ENCODE results near the gene BMP7.
"Not testable (repeated sequence)": the region's sequence is repeated elsewhere in the genome, so short reads cannot be mapped to it uniquely, and the experiment has no call there.

Gene BMP7

GRCh38 chr20:57173041-57173440, 93.4 kb downstream of the BMP7 start:
- no peak for DNase-seq (ENCODE audit: low read depth, low spot score)

GRCh38 chr20:57170343-57170742, 96.1 kb downstream of the BMP7 start:
- DNase-seq (ENCODE audit: low read depth, low spot score): no peak

DNA sequence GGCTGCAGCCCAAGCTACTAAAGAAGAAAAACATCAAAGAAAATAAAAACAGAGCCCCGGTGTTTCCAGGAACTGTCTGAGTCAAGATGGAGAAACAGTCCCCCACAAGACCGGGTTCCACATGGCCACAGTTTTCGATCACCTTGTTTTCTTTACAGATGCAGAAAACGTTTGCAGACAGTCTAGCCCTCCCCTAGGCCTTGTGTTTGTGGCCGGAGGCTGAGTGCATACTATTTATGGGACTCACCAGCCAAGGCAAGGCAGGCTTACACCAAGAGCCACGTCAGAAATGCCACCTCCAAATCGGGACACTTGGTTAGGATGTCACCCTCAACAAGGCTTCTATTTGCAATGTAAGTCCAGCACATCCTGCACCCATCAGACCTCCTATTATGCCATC, 97.3 kb downstream of the BMP7 start:
- no peak for DNase-seq (ENCODE audit: low read depth, low spot score)

DNA sequence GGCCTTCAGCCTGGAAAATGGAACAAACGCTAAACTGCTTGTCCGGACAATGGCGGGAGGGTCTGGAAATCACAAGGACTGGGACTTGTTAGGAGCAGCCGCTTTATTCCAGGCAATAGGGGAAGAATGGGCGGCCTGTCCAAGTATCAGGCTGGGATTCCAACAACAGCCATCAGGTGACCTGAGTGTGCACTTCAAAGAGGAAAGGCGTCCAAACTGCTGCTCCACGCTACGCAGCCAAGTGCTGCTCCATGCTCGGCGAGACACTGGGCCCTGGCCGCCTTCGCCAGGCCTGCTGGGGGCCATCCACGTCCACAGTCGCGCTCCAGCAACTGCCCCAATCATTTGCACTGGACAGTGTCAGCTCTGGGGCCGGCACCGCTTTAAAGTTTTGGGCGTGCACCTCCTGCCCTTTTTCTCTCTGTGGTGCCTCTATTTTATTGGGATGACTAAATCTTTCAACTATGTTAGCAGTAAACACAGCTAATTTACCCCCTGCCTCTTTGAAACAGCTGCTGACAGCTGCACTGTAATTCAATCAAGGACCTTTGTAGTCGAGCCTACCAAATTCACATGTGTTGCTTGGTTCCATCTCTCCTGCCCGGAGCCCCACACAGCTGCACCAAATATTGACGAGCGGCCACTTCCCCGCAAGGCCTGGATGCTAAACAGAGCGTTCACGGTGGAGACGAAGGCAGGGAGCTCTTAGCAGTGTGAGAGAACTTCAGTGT, 98.3 kb downstream of the BMP7 start:
- DNase-seq (ENCODE audit: low read depth, low spot score): no peak

GRCh38 chr20:57167292-57167655, 99.2 kb downstream of the BMP7 start:
- DNase-seq (ENCODE audit: low read depth, low spot score): no peak

- no peak for DNase-seq (ENCODE audit: low read depth, low spot score)
Measured at GRCh38 chr20:57166568-57167291, 99.7 kb downstream of the BMP7 start.

DNA sequence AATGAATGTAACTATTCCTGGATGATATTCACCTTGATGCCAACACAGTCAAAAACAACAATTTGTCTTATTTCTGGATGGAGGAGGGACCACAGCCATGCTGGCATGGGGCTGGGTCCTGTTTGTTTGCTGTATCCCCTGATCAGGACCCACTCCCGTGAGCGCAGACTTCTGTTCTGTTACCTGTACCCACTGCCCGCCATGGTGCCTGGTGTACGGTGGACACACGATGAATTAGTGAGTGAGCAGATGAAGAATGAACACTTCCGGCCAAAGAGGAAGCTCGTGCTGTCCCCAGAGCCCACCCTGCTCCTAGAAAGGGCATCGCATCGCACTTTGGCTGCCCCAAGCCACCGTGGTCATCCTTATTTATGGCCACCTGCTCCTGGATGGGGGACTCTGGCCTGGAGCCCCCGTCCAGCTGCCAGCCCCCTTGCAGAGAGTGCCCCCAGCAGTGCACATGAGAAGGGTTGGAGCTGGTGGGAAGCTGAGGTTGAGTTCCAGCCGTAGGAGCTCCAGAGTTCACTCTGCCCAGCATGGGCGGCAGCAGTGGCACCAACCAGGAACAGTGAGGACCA, 100.9 kb downstream of the BMP7 start:
- DNase-seq (ENCODE audit: low read depth, low spot score): no peak

DNA sequence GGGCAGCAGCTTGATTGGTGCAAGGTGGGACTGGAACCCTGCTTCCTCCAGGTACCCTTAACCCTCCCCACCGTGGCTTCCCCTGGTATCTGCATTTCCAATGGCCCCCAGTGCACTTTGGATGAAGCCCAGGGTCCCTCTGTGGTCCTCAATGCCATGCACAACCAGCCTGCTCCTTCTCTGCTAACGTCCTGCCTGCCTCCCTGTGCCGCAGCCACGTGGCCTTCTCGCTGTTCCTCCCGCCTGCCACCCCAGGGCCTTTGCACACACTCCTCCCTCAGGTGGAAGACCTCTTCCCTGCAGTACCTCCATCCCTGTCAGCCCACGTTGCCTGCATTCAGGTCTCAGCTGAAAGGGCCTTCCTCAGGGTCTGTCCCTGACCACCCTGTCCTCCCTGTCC, 101.6 kb downstream of the BMP7 start:
- no peak for DNase-seq (ENCODE audit: low read depth, low spot score)

DNA sequence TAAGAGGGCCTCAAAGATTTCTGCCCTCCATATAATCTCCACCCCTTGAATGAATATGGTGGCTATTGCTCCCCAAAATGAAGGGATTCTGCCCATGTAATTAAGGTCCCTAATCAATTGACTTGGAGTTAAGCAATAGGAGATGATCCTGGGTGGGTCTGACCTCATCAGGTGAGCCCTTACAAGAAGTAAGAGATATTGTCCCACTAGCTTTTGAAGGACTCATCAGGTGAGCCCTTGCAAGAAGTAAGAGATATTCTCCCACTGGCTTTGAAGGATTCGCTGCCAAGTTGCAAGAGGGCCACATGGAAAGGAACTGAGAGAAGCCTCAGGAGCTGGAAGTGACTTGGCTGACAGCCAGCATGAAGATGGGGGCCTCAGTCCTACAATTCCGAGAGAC, 103.4 kb downstream of the BMP7 start:
- DNase-seq (ENCODE audit: low read depth, low spot score): no peak

- no peak for DNase-seq (ENCODE audit: low read depth, low spot score)
Measured at GRCh38 chr20:57162362-57162652, 104.1 kb downstream of the BMP7 start.

DNA sequence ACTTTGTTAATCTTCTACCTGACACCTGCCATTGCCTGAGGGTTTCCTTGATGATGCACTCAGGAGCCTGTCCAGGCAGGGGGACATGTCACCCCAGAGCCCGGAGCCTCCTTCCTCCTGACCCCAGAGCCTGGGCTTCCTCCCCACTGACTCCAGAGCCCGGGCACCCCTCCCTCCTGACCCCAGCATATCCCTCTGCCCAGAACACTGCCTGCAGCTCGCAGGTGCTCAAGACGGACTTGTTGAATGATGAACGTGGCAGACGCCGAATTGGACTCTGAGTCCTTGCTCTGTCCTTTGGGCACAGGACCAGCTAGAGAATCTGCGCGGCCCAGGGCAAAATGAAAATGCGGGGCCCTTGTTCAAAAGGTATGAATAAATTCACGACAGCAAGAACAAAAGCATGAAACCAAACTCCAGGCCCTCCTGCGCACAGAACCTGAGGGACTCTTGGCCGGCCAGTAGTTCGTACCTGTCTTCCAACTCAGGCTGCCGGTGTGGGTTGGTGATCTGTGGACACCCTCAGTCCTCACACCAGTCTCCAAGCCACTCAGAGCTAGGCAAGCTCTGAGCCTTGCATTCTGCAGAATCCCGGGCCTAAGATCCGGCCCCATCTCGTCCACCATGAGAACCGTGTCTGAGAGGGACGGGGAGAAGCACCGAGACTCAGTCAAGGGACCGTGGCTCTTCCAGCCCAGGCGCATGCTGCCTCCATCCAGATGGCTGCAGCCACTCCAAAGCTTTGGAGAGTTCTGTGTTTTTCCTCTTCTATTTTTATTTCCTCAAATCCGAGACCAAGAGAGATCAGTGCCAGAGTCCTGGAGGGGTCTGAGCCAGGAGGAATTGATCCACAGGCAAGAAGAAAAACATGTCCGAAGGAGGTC, 104.7 kb downstream of the BMP7 start:
- no peak for DNase-seq (ENCODE audit: low read depth, low spot score)

- DNase-seq (ENCODE audit: low read depth, low spot score): no peak
Measured at GRCh38 chr20:57160985-57161384, 105.5 kb downstream of the BMP7 start.

DNA sequence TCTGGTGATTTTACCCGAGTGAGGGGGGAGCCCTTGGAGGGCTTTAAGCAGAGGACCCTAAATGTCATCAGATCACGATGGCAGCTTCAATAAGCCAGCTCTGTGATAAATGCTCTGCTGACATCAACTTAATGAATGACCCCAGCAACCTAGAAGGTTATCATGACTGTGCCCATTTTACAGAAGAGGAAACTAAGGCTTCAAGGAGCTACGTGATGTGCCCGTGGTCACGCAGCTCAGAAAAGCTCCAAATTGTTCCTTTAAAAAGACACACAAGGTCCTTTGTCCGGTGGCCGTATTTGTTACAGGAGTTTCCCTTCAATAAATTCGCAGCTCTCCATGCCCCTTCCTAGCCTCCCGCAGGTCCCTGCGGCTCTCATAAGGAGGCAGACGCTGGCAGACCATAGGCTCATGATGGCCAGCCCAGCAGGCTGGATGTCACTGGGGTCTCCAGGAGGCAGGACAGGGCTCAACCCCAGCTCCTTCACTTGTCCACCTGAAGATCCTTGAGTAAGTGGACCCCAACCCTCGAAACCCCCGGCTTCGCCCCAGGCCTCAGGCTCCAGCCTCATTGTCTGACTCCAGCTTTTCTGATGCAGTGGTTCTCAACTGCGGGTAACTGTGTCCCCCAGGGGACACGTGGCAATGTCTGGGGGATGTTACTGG, 106.4 kb downstream of the BMP7 start:
- no peak for DNase-seq (ENCODE audit: low read depth, low spot score)

GRCh38 chr20:57159193-57159851, 107.1 kb downstream of the BMP7 start:
- DNase-seq (ENCODE audit: low read depth, low spot score): no peak

DNA sequence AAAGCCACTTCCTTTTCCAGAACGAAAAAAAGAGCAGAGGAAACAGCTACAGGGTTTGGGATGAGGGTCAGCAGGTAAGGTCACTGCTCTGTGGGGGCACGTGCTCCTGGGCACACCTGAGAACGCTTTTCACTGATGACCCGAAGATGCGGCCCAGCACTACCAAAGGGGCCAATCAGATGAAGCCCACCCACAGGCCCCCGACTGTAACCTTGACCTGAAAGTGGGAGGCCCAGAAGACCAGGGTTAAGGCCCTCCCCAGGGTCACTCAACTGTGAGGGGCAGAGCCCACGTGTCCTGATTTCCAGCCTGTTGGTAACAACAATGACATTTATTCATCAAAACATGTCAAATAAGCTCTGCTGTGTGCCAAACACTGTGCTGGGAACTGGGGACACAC, 108.0 kb downstream of the BMP7 start:
- no peak for DNase-seq (ENCODE audit: low read depth, low spot score)

GRCh38 chr20:57157787-57158186, 108.7 kb downstream of the BMP7 start:
- not testable (repeated sequence) for DNase-seq (ENCODE audit: low read depth, low spot score)

DNA sequence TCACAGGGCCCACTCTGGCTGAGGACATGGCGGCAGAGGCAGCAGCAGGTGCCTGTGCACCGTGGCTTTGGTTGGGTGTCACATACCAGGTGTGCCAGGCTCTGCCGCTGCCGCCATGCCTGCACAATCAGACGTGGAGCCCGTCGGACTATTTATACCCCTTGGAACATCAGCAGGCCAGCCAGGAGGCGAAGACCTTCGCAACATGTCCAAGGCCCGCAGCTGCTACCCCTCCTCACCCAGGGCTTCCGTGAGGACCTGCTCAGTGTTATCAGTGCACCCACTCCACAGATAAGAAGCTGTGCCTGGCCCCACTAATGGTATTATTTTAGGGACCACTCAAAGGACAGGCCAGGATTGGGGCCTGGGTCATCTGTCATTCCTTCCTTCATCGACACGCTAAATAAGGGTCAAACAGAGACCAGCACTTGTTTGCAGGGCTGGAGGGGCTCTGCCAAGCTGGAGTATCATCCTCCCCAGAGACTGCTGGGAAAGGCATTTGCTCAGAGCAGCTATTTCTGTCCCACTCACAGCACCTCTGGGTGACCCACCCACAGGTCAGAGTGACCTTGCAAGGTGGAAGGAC, 109.2 kb downstream of the BMP7 start:
- DNase-seq (ENCODE audit: low read depth, low spot score): no peak

DNA sequence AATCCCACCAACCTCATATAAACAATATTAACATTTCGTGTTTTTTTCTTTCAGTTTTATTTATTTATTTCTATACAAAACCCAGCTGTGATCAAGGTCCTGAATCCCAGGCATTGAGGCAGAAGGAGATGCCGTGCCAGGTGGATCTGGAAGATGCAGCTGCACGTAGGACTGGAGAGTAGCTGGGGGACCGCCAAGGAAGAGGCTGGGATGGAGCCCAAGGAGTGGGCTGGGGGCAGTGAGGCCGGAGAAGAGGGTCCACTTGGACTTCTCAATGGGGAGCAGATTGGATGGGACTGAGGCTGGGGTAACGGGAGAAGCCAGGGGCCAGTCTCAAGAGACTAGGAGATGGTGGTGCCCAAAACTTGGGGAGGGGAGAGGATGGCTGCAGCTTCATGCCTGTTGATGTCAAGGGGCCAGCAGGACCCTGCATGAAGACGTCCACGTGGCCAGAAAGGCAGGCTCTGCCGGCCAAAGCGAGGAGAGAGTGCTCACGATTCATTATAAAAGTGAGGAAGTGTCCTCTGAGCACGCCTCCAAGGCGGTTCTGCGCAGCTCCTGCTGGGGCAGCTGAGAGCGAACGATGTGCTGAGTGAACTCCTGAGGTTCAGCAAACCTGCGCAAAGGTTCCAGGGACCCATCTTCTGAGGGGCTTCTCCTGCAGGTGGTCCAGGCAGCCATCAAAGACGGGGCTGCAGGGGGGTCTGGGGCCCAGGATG, 110.3 kb downstream of the BMP7 start:
- DNase-seq (ENCODE audit: low read depth, low spot score): no peak

DNA sequence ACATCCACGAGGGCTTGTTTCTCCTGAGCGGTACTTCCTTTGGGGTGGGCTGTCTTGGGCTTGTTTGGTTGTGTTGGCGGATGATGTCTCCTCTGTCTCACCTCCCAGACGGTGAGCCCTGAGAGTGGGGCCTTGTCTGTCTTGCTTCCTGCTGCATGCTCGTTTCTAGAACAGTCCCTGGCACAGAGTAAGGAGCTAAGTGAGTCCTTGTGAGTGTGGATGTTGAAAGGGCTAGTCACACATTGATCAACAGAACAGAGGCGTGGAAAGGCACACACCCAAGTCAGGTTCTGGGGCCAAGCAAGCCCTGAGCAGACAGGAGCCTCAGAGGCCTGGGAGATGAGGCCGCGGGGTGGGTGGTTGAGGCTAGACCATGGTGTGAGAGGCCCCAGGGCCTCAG, 111.0 kb downstream of the BMP7 start:
- DNase-seq (ENCODE audit: low read depth, low spot score): no peak

DNA sequence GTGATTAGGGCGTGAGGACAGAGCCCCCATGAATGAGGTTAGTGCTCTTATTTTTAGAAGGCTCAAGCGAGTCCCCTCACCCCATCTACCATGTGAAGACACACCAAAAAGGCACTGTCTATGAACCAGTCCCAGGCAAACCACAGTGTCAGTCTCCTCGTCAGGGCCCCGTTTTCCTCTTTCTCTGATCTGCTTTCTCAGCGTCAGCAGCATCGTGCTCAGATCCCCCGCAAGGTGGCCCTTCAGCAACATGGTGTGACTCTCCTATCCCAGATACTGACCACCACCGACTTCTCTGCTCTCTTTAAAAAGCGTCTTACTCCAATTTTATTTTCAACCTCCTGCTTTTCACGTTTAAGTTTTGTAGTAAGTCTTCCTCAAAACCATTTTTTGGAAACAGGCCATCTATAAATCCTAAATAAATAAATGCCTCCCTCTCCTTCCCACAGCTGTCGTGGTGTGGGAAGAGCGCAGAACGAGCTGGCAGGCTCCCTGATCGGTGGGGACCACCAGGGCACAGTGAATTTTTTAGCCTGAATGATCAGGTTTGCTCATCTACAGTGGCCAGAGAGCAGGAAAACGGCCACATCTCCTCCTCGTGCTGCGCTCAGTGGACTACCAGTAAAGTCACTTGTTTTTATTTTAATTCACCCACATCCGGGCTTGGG, 113.1 kb downstream of the BMP7 start:
- DNase-seq (ENCODE audit: low read depth, low spot score): no peak
